Right atrium auricular region (tissue), 2 donors: ENCODE data around the gene MAPK10. TPM values are rescaled to one million over a fixed set of nuclear protein-coding genes. Genes with fewer than 3 reads are reported as not detected.

Experiments
- DNase-seq: peaks from one replicate; pipeline ENCODE4 v3.0.0-alpha.2; 2019; ENCODE audit warnings: low spot score
- H3K27ac ChIP-seq, 2 donors: fragments of 200-600 bp; sonication (generic); 1 replicate in 1 of 2; 2 replicates in 1 of 2; pipeline ENCODE4 v1.5.1; 2016 to 2019
- H3K27me3 ChIP-seq, 2 donors: fragments of 200-600 bp; sonication (generic); one replicate each; pipeline versions ENCODE4 v1.5.1 to v1.6.0; 2017 to 2019
- H3K36me3 ChIP-seq: fragments of 200-600 bp; sonication (generic); one replicate; pipeline ENCODE4 v1.5.1; 2016
- H3K4me1 ChIP-seq, 2 donors: fragments of 200-600 bp; sonication (generic); one replicate each; pipeline versions ENCODE4 v1.5.1 to v1.6.0; 2017 to 2019
- H3K4me3 ChIP-seq, 2 donors: fragments of 200-600 bp; sonication (generic); 1 replicate in 1 of 2; 2 replicates in 1 of 2; pipeline ENCODE4 v1.5.1; 2017 to 2019; ENCODE audit warnings: mild to moderate bottlenecking in 1 of 2, moderate library complexity in 1 of 2
- H3K9me3 ChIP-seq, 2 donors: fragments of 200-600 bp; sonication (generic); one replicate each; pipeline ENCODE4 v1.5.1; 2019
- CTCF ChIP-seq, 2 donors: fragments of 200-600 bp; sonication (generic); IDR thresholded peaks; one replicate each; pipeline ENCODE4 v1.5.1; 2019; ENCODE audit warnings: antibody characterized with exemption in 2 of 2
- total RNA-seq, 2 donors: library from RNA; depleted of rRNA; stranded (reverse); fragments of >200 nt; gene quantifications; one replicate each; pipeline ENCODE4 v1.1.0, GENCODE V29; 2016

MAPK10 gene
- total RNA-seq, 2 donors from 2014 or later: 2.6 to 3.1 TPM

- no peak for TF ChIP-seq CTCF (IDR thresholded peaks at IDR 0.05)
- Histone ChIP-seq H3K27ac (no peak overlapping the region), H3K27me3 (no peaks in the 10 kb centered on the region), H3K9me3 (no peaks in the 10 kb centered on the region), H3K4me1 (peaks cover 0 to 14% of the 10 kb centered on the region in 2 donors), H3K4me3 (no peak overlapping the region), H3K36me3 (no peaks in the 10 kb centered on the region)
- DNase-seq: no peak
Measured at GRCh38 chr4:85961887-85962286, 398.0 kb downstream of the MAPK10 start.

GRCh38 chr4:85956293-85956945, 403.4 kb downstream of the MAPK10 start:
- DNase-seq: no peak
- no peaks in the 10 kb centered on the region for H3K27me3 ChIP-seq
- no peak overlapping the region for H3K27ac ChIP-seq
- H3K9me3 ChIP-seq: no peaks in the 10 kb centered on the region
- H3K36me3 ChIP-seq: no peaks in the 10 kb centered on the region
- no peak overlapping the region for H3K4me3 ChIP-seq
- H3K4me1 ChIP-seq: peaks cover 0 to 10% of the 10 kb centered on the region in 2 donors
- TF ChIP-seq CTCF (IDR thresholded peaks at IDR 0.05): no peak

GRCh38 chr4:85955620-85956292, 404.1 kb downstream of the MAPK10 start:
- H3K27me3 ChIP-seq: no peaks in the 10 kb centered on the region
- H3K4me3 ChIP-seq: no peak overlapping the region
- H3K4me1 ChIP-seq: peaks cover 0 to 10% of the 10 kb centered on the region in 2 donors
- no peaks in the 10 kb centered on the region for H3K36me3 ChIP-seq
- H3K27ac ChIP-seq: no peak overlapping the region
- DNase-seq: no peak
- no peak for TF ChIP-seq CTCF (IDR thresholded peaks at IDR 0.05)
- H3K9me3 ChIP-seq: no peaks in the 10 kb centered on the region

GRCh38 chr4:85953651-85954018, 406.2 kb downstream of the MAPK10 start:
- Histone ChIP-seq H3K4me1 (peaks cover 0 to 10% of the 10 kb centered on the region in 2 donors), H3K4me3 (no peak overlapping the region), H3K27ac (no peak overlapping the region), H3K27me3 (no peaks in the 10 kb centered on the region), H3K9me3 (no peaks in the 10 kb centered on the region), H3K36me3 (no peaks in the 10 kb centered on the region)
- no peak for TF ChIP-seq CTCF (IDR thresholded peaks at IDR 0.05)
- no peak for DNase-seq

GRCh38 chr4:85952972-85953650, 406.7 kb downstream of the MAPK10 start:
- no peak for DNase-seq
- H3K27me3 ChIP-seq: no peaks in the 10 kb centered on the region
- H3K27ac ChIP-seq: no peak overlapping the region
- no peak for TF ChIP-seq CTCF (IDR thresholded peaks at IDR 0.05)
- H3K9me3 ChIP-seq: no peaks in the 10 kb centered on the region
- peaks cover 0 to 10% of the 10 kb centered on the region in 2 donors for H3K4me1 ChIP-seq
- H3K36me3 ChIP-seq: no peaks in the 10 kb centered on the region
- no peak overlapping the region for H3K4me3 ChIP-seq
